HFF-Myc (cell line): Measurements from ENCODE around the gene TRAPPC12.
A peak's percentile ranks its signal among the peaks of the same experiment; 100 is the strongest.

Experiments
- DNase-seq: peaks from one replicate; pipeline ENCODE4 v3.0.0-alpha.2; 2011; ENCODE audit warnings: low read depth; ENCODE audit errors: extremely low read depth
- H3K4me3 ChIP-seq: replicated peaks from 2 replicates; pipeline ENCODE4 v1.5.1; 2011; ENCODE audit warnings: low read depth, mild to moderate bottlenecking, control low read depth, low read length
- CTCF ChIP-seq: IDR thresholded peaks from 2 replicates; pipeline ENCODE4 v1.5.1; 2012; ENCODE audit warnings: mild to moderate bottlenecking, low read depth, low read length, control low read depth; ENCODE audit errors: missing control alignments

Gene TRAPPC12

GRCh38 chr2:3520591-3520990 lies 141.1 kb downstream of the TRAPPC12 start:
- no peak for DNase-seq
- TF ChIP-seq CTCF = no peak
- H3K4me3 ChIP-seq = peak overlapping the region; percentile 63

DNA sequence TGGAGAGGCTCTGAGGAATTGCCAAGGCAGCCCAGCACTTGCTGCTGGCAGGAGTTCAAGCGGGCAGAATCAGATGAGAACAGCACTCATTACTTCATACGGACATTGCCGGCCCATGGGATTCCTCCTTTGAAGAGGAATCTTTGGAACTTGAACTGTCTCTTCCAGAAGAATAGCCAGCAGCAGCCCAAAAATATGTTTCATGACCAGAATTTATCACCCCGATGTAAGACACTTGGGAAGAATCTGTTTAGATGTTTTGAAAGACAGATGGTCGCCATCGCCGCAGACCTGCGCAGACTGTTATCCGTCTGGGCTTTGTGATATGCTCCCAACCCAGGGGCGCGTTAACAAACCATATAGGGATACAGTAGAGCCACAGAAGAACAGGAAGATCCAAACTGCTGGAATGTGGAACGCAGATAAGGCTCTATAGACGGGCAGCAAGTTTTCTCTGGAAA lies 143.5 kb downstream of the TRAPPC12 start:
- no peak for TF ChIP-seq CTCF
- H3K4me3 ChIP-seq = no peak overlapping the region
- no peak for DNase-seq

GRCh38 chr2:3523551-3524041 lies 144.1 kb downstream of the TRAPPC12 start:
- no peak for TF ChIP-seq CTCF
- H3K4me3 ChIP-seq = no peak overlapping the region
- no peak for DNase-seq

- no peak for TF ChIP-seq CTCF
- DNase-seq = no peak
- H3K4me3 ChIP-seq = no peak overlapping the region
Observed at GRCh38 chr2:3526871-3527270, 147.4 kb downstream of the TRAPPC12 start.

DNA sequence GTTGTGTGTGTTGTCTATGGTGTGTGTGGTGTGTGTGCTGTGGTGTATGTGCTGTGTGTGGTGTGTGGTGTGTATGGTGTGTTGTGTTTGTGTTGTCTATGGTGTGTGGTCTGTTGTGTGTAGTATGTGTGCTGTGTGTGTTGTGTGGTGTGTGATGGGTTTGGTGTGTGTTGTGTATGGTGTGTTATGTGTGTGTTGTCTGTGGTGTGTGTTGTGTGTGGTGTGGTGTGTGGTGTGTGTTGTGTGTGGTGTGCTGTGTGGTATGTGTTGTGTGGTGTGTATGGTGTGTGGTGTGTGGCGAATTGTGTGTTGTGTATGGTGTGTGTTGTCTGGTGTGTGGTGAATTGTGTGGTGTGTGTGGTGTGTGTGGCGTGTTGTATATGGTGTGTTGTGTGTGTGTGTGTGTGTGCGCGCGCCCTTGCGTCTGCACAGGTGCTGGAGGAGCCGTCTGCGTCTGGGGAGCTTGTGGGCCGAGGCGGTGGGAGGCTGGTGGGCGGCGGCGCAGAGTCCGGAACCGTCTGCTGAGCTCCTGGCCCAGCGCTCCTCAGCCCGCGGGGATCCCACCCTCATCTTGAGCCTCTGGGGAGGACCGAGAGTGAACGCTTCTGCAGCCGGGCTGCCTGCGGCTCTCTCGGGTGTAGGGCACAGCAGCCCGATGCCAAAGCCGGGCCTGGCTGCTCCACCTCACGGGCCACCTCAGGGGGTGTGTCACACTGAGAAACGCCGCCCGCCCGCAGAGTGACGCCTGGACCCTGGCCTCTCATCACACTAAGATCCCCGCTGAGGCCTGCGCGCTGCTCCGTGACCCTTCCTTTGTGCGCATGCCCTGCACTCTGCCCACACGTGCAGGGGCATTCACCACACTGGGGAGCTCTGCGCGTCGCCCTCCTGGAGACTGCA lies 148.6 kb downstream of the TRAPPC12 start:
- TF ChIP-seq CTCF = no peak
- no peak overlapping the region for H3K4me3 ChIP-seq
- no peak for DNase-seq
